ENCODE results near the gene TRAF3. TPM values are rescaled to one million over a fixed set of nuclear protein-coding genes. Genes with fewer than 3 reads are reported as not detected.
"Not testable (repeated sequence)": the region's sequence is repeated elsewhere in the genome, so short reads cannot be mapped to it uniquely, and the experiment has no call there.

TRAF3 gene
- total and polyA plus RNA-seq, 3 experiments from 2014 or later = 16.3 to 62.0 (median 61.6) TPM

- H3K9me3 ChIP-seq (ENCODE audit: low read length) = no peaks in the 10 kb centered on the region
- no peaks in the 10 kb centered on the region for H3K27me3 ChIP-seq (ENCODE audit: insufficient read depth, low read length, poor library complexity, severe bottlenecking)
- no peak for DNase-seq
- H3K4me3 Mint-ChIP-seq = no peak overlapping the region
- peak overlapping the region in 4 of 8 donors; percentile 10 to 48 (median 34) for H3K27ac Mint-ChIP-seq
- H3K9me3 Mint-ChIP-seq = no peaks in the 10 kb centered on the region
- no peaks in the 10 kb centered on the region for H3K27me3 Mint-ChIP-seq
- no peak overlapping the region for H3K27ac ChIP-seq (ENCODE audit: low read depth, low read length)
- POLR2A ChIA-PET = no interaction called here
- peaks cover 4 to 60% (median 20%) of the 10 kb centered on the region in 3 donors for H3K36me3 Mint-ChIP-seq
- H3K36me3 ChIP-seq (ENCODE audit: insufficient read depth, low read length) = no peaks in the 10 kb centered on the region
- no peak overlapping the region for H3K4me3 ChIP-seq (ENCODE audit: low read length)
- peaks cover 17% of the 10 kb centered on the region for H3K4me1 ChIP-seq (ENCODE audit: insufficient read depth, low read length)
- H3K4me1 Mint-ChIP-seq = peaks cover 34 to 54% (median 52%) of the 10 kb centered on the region in 3 donors
- CTCF ChIA-PET = interaction anchor here (0.6 kb wide), 1 partner anchor 136 kb away, joined by 3 read pairs; no protein-coding TSS in a partner anchor
Measured at GRCh38 chr14:102831163-102831804, 54.0 kb downstream of the TRAF3 start.

- no peak overlapping the region for H3K27ac ChIP-seq (ENCODE audit: low read depth, low read length)
- peaks cover 28 to 46% (median 44%) of the 10 kb centered on the region in 3 donors for H3K4me1 Mint-ChIP-seq
- no peaks in the 10 kb centered on the region for H3K27me3 ChIP-seq (ENCODE audit: insufficient read depth, low read length, poor library complexity, severe bottlenecking)
- H3K4me3 Mint-ChIP-seq = no peak overlapping the region
- peaks cover 4 to 66% (median 23%) of the 10 kb centered on the region in 3 donors for H3K36me3 Mint-ChIP-seq
- H3K9me3 Mint-ChIP-seq = no peaks in the 10 kb centered on the region
- POLR2A ChIA-PET = no interaction called here
- H3K4me1 ChIP-seq (ENCODE audit: insufficient read depth, low read length) = peaks cover 10% of the 10 kb centered on the region
- CTCF ChIA-PET = no interaction called here
- DNase-seq = no peak
- H3K4me3 ChIP-seq (ENCODE audit: low read length) = no peak overlapping the region
- no peak overlapping the region for H3K27ac Mint-ChIP-seq
- H3K36me3 ChIP-seq (ENCODE audit: insufficient read depth, low read length) = peaks cover 7% of the 10 kb centered on the region
- H3K9me3 ChIP-seq (ENCODE audit: low read length) = no peaks in the 10 kb centered on the region
- H3K27me3 Mint-ChIP-seq = no peaks in the 10 kb centered on the region
Measured at GRCh38 chr14:102833341-102833740, 56.1 kb downstream of the TRAF3 start.

- H3K27ac ChIP-seq (ENCODE audit: low read depth, low read length) = no peak overlapping the region
- no peaks in the 10 kb centered on the region for H3K9me3 Mint-ChIP-seq
- H3K27me3 Mint-ChIP-seq = no peaks in the 10 kb centered on the region
- H3K4me3 ChIP-seq (ENCODE audit: low read length) = no peak overlapping the region
- no peak overlapping the region for H3K4me3 Mint-ChIP-seq
- no peaks in the 10 kb centered on the region for H3K9me3 ChIP-seq (ENCODE audit: low read length)
- peaks cover 7% of the 10 kb centered on the region for H3K36me3 ChIP-seq (ENCODE audit: insufficient read depth, low read length)
- ChIA-PET POLR2A (no interaction called here), CTCF (no interaction called here)
- peaks cover 22 to 41% (median 40%) of the 10 kb centered on the region in 3 donors for H3K4me1 Mint-ChIP-seq
- no peaks in the 10 kb centered on the region for H3K27me3 ChIP-seq (ENCODE audit: insufficient read depth, low read length, poor library complexity, severe bottlenecking)
- DNase-seq = no peak
- peaks cover 4 to 71% (median 25%) of the 10 kb centered on the region in 3 donors for H3K36me3 Mint-ChIP-seq
- H3K27ac Mint-ChIP-seq = peak overlapping the region in 1 of 8 donors; percentile 27
- H3K4me1 ChIP-seq (ENCODE audit: insufficient read depth, low read length) = peaks cover 4% of the 10 kb centered on the region
Measured at GRCh38 chr14:102833991-102834390, 56.7 kb downstream of the TRAF3 start.

GRCh38 chr14:102835959-102836358 is 58.7 kb downstream of the TRAF3 start:
- H3K27ac ChIP-seq (ENCODE audit: low read depth, low read length) = no peak overlapping the region
- no peak overlapping the region for H3K4me3 ChIP-seq (ENCODE audit: low read length)
- no peaks in the 10 kb centered on the region for H3K27me3 ChIP-seq (ENCODE audit: insufficient read depth, low read length, poor library complexity, severe bottlenecking)
- Mint-ChIP-seq H3K27ac (no peak overlapping the region), H3K36me3 (peaks cover 4 to 73% (median 26%) of the 10 kb centered on the region in 3 donors), H3K4me1 (peaks cover 14 to 34% (median 26%) of the 10 kb centered on the region in 3 donors), H3K4me3 (no peak overlapping the region), H3K27me3 (no peaks in the 10 kb centered on the region), H3K9me3 (no peaks in the 10 kb centered on the region)
- no peak for DNase-seq
- POLR2A ChIA-PET = no interaction called here
- H3K36me3 ChIP-seq (ENCODE audit: insufficient read depth, low read length) = peaks cover 7% of the 10 kb centered on the region
- CTCF ChIA-PET = no interaction called here
- no peaks in the 10 kb centered on the region for H3K4me1 ChIP-seq (ENCODE audit: insufficient read depth, low read length)
- H3K9me3 ChIP-seq (ENCODE audit: low read length) = no peaks in the 10 kb centered on the region

GRCh38 chr14:102837120-102837519 is 59.9 kb downstream of the TRAF3 start:
- H3K27ac ChIP-seq (ENCODE audit: low read depth, low read length); DNase-seq; H3K4me3 Mint-ChIP-seq; POLR2A ChIA-PET; H3K36me3 ChIP-seq (ENCODE audit: insufficient read depth, low read length); H3K27me3 Mint-ChIP-seq; H3K27me3 ChIP-seq (ENCODE audit: insufficient read depth, low read length, poor library complexity, severe bottlenecking); CTCF ChIA-PET; H3K9me3 Mint-ChIP-seq; H3K4me1 ChIP-seq (ENCODE audit: insufficient read depth, low read length); H3K9me3 ChIP-seq (ENCODE audit: low read length); H3K4me3 ChIP-seq (ENCODE audit: low read length): not testable (repeated sequence)
- Mint-ChIP-seq H3K36me3 (peaks cover 4 to 68% (median 23%) of the 10 kb centered on the region in 3 donors), H3K27ac (peak overlapping the region in 1 of 8 donors; percentile 77), H3K4me1 (peaks cover 10 to 31% (median 21%) of the 10 kb centered on the region in 3 donors)

- Mint-ChIP-seq H3K27ac (peak overlapping the region in 2 of 8 donors; percentile 3 to 33), H3K36me3 (peaks cover 4 to 61% (median 20%) of the 10 kb centered on the region in 3 donors), H3K4me3 (no peak overlapping the region), H3K4me1 (peaks cover 8 to 27% (median 25%) of the 10 kb centered on the region in 3 donors), H3K9me3 (no peaks in the 10 kb centered on the region), H3K27me3 (no peaks in the 10 kb centered on the region)
- no peak for DNase-seq
- ChIA-PET POLR2A (no interaction called here), CTCF (no interaction called here)
- H3K4me1 ChIP-seq (ENCODE audit: insufficient read depth, low read length) = no peaks in the 10 kb centered on the region
- peaks cover 7% of the 10 kb centered on the region for H3K36me3 ChIP-seq (ENCODE audit: insufficient read depth, low read length)
- no peaks in the 10 kb centered on the region for H3K9me3 ChIP-seq (ENCODE audit: low read length)
- no peak overlapping the region for H3K4me3 ChIP-seq (ENCODE audit: low read length)
- H3K27me3 ChIP-seq (ENCODE audit: insufficient read depth, low read length, poor library complexity, severe bottlenecking) = no peaks in the 10 kb centered on the region
- no peak overlapping the region for H3K27ac ChIP-seq (ENCODE audit: low read depth, low read length)
Measured at GRCh38 chr14:102838501-102838900, 61.3 kb downstream of the TRAF3 start.

- peaks cover 5 to 32% (median 28%) of the 10 kb centered on the region in 3 donors for H3K4me1 Mint-ChIP-seq
- no peaks in the 10 kb centered on the region for H3K27me3 ChIP-seq (ENCODE audit: insufficient read depth, low read length, poor library complexity, severe bottlenecking)
- H3K4me3 ChIP-seq (ENCODE audit: low read length) = no peak overlapping the region
- H3K4me1 ChIP-seq (ENCODE audit: insufficient read depth, low read length) = no peaks in the 10 kb centered on the region
- no peak for DNase-seq
- no peak overlapping the region for H3K27ac ChIP-seq (ENCODE audit: low read depth, low read length)
- H3K27me3 Mint-ChIP-seq = no peaks in the 10 kb centered on the region
- H3K9me3 ChIP-seq (ENCODE audit: low read length) = no peaks in the 10 kb centered on the region
- peaks cover 0 to 54% (median 16%) of the 10 kb centered on the region in 3 donors for H3K36me3 Mint-ChIP-seq
- no peak overlapping the region for H3K4me3 Mint-ChIP-seq
- POLR2A ChIA-PET = interaction anchor here (0.6 kb wide), 1 partner anchor 18 kb away, joined by 5 read pairs; no protein-coding TSS in a partner anchor
- CTCF ChIA-PET = no interaction called here
- H3K27ac Mint-ChIP-seq = peak overlapping the region in 1 of 8 donors; percentile 54
- no peaks in the 10 kb centered on the region for H3K9me3 Mint-ChIP-seq
- peaks cover 7% of the 10 kb centered on the region for H3K36me3 ChIP-seq (ENCODE audit: insufficient read depth, low read length)
Measured at GRCh38 chr14:102840115-102840514, 62.9 kb downstream of the TRAF3 start.

GRCh38 chr14:102840771-102841528 is 63.7 kb downstream of the TRAF3 start:
- no peaks in the 10 kb centered on the region for H3K9me3 ChIP-seq (ENCODE audit: low read length)
- Mint-ChIP-seq H3K27me3 (no peaks in the 10 kb centered on the region), H3K27ac (peak overlapping the region in 3 of 8 donors; percentile 5 to 65 (median 47)), H3K4me3 (no peak overlapping the region), H3K4me1 (peaks cover 5 to 28% (median 25%) of the 10 kb centered on the region in 3 donors), H3K9me3 (no peaks in the 10 kb centered on the region), H3K36me3 (peaks cover 0 to 47% (median 16%) of the 10 kb centered on the region in 3 donors)
- H3K36me3 ChIP-seq (ENCODE audit: insufficient read depth, low read length) = peaks cover 7% of the 10 kb centered on the region
- POLR2A ChIA-PET = interaction anchor here (0.6 kb wide), 1 partner anchor 17 kb away, joined by 5 read pairs; no protein-coding TSS in a partner anchor
- no peak for DNase-seq
- no peak overlapping the region for H3K4me3 ChIP-seq (ENCODE audit: low read length)
- CTCF ChIA-PET = no interaction called here
- no peaks in the 10 kb centered on the region for H3K4me1 ChIP-seq (ENCODE audit: insufficient read depth, low read length)
- no peak overlapping the region for H3K27ac ChIP-seq (ENCODE audit: low read depth, low read length)
- H3K27me3 ChIP-seq (ENCODE audit: insufficient read depth, low read length, poor library complexity, severe bottlenecking) = no peaks in the 10 kb centered on the region

Data from CD8-positive, alpha-beta memory T cell (primary cell).